ENCODE data around the gene PHF21B.
A peak's percentile ranks its signal among the peaks of the same experiment; 100 is the strongest.

PHF21B gene

DNA sequence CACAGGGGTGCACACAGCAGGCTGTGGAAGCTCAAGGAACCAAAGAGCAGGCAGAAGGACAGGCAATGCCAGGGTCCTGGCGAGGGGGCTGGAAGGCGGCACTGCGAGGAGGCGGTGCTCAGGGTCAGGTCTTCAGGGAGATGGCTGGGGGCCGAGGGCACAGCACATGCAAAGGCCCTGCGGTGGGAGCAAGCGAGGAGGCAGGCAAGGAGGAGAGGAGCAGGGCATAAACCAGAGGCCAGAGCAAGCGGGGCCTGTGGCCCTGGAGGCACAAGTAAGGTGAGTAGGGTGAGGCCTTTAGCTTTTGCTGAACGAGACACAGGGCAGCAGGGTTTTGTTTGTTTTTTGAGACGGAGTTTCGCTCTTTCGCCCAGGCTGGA is 130.5 kb downstream of the PHF21B start:
- Histone ChIP-seq H3K27ac (ENCODE audit: extremely low read depth, low read depth, low read length) (no peak overlapping the region), H3K9me3 (ENCODE audit: control insufficient read depth, insufficient read depth, low read depth, low read length) (no peaks in the 10 kb centered on the region), H3K4me3 (ENCODE audit: low read depth, low read length) (no peak overlapping the region), H3K36me3 (ENCODE audit: control insufficient read depth in 2 of 2, insufficient read depth in 1 of 2, low read length in 2 of 2) (no peaks in the 10 kb centered on the region), H3K4me1 (ENCODE audit: control insufficient read depth, insufficient read depth, low read length) (no peaks in the 10 kb centered on the region)
- ChIA-PET POLR2A (interaction anchor here (0.8 kb wide), 1 partner anchor 809 kb away, joined by 3 read pairs; no protein-coding TSS in a partner anchor), CTCF (interaction anchor here (0.5 to 0.6 kb wide), 3 partner anchors 251 to 1892 kb away, joined by 3 to 4 read pairs (median 4); no protein-coding TSS in a partner anchor)
- TF ChIP-seq SALL2 (tag by site-specific recombination; IDR thresholded peaks at IDR 0.05; ENCODE audit: borderline replicate concordance) = no peak
- TF ChIP-seq ZNF596 (tag by site-specific recombination; IDR thresholded peaks at IDR 0.05) = no peak
- no peak for TF ChIP-seq SCRT2 (tag by site-specific recombination; IDR thresholded peaks at IDR 0.05)
- TF ChIP-seq ZNF623 (tag by site-specific recombination; IDR thresholded peaks at IDR 0.05) = peak; percentile 92

DNA sequence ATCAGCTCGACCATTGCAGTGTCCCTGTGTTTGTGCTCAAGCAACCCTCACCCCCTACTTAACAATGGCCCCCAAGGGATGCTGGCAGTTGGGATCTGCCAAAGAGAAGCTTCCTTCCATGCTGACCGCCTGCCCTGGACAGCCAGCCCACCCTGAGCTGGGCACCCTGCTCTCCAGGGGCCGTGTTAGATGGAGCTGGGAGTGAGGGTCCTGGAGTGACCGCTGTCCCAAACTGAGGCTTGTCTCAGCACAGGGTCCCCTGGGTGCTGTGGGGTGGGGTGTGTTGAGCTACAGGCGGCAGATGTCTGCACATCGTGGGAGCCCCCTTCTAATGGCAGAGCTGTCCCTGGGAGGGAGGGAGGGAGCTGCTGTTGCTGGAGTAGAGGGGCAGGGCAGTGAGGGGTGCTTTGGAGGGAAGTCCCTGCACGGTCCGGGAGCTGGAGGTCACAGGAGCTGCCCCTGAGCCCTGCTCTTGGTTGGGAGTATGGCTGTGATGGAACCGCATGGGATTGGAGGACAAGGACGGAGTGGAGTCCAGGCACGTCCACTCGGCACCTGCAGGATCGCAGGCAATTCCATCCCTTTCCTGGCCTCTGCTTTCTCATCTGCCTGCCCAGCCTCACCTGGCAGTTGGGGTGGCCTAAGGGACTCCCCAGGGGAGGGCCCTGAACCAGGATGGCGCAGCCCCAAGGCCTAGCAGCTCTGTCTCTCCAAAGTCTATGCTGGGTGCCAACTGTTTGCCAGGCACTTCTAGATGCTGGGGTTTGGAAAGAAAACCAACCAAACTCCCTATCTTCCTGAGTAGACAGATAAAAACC is 131.1 kb downstream of the PHF21B start:
- ChIA-PET CTCF (interaction anchor here (0.5 to 0.6 kb wide), 3 partner anchors 251 to 1892 kb away, joined by 3 to 4 read pairs (median 4); no protein-coding TSS in a partner anchor), POLR2A (interaction anchor here (0.8 kb wide), 1 partner anchor 808 kb away, joined by 3 read pairs; no protein-coding TSS in a partner anchor)
- Histone ChIP-seq H3K4me1 (ENCODE audit: control insufficient read depth, insufficient read depth, low read length) (no peaks in the 10 kb centered on the region), H3K27ac (ENCODE audit: extremely low read depth, low read depth, low read length) (no peak overlapping the region), H3K9me3 (ENCODE audit: control insufficient read depth, insufficient read depth, low read depth, low read length) (no peaks in the 10 kb centered on the region), H3K36me3 (ENCODE audit: control insufficient read depth in 2 of 2, insufficient read depth in 1 of 2, low read length in 2 of 2) (no peaks in the 10 kb centered on the region), H3K4me3 (ENCODE audit: low read depth, low read length) (no peak overlapping the region)
- TF ChIP-seq ZNF175 (tag by site-specific recombination; IDR thresholded peaks at IDR 0.05) = no peak
- TF ChIP-seq ZNF776 (tag by site-specific recombination; IDR thresholded peaks at IDR 0.05; ENCODE audit: borderline replicate concordance) = no peak
- TF ChIP-seq ZNF670 (tag by site-specific recombination; IDR thresholded peaks at IDR 0.05; ENCODE audit: low read depth) = no peak
- TF ChIP-seq, protein P1, sequence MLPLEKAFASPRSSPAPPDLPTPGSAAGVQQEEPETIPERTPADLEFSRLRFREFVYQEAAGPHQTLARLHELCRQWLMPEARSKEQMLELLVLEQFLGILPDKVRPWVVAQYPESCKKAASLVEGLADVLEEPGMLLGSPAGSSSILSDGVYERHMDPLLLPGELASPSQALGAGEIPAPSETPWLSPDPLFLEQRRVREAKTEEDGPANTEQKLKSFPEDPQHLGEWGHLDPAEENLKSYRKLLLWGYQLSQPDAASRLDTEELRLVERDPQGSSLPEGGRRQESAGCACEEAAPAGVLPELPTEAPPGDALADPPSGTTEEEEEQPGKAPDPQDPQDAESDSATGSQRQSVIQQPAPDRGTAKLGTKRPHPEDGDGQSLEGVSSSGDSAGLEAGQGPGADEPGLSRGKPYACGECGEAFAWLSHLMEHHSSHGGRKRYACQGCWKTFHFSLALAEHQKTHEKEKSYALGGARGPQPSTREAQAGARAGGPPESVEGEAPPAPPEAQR (tag by site-specific recombination; IDR thresholded peaks at IDR 0.05) = no peak
- no peak for TF ChIP-seq SALL2 (tag by site-specific recombination; IDR thresholded peaks at IDR 0.05; ENCODE audit: borderline replicate concordance)
- no peak for TF ChIP-seq KLF10 (tag by site-specific recombination; IDR thresholded peaks at IDR 0.05)
- no peak for TF ChIP-seq EGR2 (tag by site-specific recombination; IDR thresholded peaks at IDR 0.05; ENCODE audit: low read depth)
- TF ChIP-seq HOXD13 (CRISPR knock-in tag; IDR thresholded peaks at IDR 0.05; ENCODE audit: borderline replicate concordance) = no peak
- TF ChIP-seq, protein P2, sequence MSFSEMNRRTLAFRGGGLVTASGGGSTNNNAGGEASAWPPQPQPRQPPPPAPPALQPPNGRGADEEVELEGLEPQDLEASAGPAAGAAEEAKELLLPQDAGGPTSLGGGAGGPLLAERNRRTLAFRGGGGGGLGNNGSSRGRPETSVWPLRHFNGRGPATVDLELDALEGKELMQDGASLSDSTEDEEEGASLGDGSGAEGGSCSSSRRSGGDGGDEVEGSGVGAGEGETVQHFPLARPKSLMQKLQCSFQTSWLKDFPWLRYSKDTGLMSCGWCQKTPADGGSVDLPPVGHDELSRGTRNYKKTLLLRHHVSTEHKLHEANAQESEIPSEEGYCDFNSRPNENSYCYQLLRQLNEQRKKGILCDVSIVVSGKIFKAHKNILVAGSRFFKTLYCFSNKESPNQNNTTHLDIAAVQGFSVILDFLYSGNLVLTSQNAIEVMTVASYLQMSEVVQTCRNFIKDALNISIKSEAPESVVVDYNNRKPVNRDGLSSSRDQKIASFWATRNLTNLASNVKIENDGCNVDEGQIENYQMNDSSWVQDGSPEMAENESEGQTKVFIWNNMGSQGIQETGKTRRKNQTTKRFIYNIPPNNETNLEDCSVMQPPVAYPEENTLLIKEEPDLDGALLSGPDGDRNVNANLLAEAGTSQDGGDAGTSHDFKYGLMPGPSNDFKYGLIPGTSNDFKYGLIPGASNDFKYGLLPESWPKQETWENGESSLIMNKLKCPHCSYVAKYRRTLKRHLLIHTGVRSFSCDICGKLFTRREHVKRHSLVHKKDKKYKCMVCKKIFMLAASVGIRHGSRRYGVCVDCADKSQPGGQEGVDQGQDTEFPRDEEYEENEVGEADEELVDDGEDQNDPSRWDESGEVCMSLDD (tag by site-specific recombination; IDR thresholded peaks at IDR 0.05) = no peak
- TF ChIP-seq ZNF610 (tag by site-specific recombination; IDR thresholded peaks at IDR 0.05; ENCODE audit: borderline replicate concordance) = no peak
- no peak for TF ChIP-seq ZNF561 (tag by site-specific recombination; IDR thresholded peaks at IDR 0.05; ENCODE audit: borderline replicate concordance)
- TF ChIP-seq ZNF791 (tag by site-specific recombination; IDR thresholded peaks at IDR 0.05) = no peak
- TF ChIP-seq OSR2 (tag by site-specific recombination; IDR thresholded peaks at IDR 0.05) = no peak

DNA sequence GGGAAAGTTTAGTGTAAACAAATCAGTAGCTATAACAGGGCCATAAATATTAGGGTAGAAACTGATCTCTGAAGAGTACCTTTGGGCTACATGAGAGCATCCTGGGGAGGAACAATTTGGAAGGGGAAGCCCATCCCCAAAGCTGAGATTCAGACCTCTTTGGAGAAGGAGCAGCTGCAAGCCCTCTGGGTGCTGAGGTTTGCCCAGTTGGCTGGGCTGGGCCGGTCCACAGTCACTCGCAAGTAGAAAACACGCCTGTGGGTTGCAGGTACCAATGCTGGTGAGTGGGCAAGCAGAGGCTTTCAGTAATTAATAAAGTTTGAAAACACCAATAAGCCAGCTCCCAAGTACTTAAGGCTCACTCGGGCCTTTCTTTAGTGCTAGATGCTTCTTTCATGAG is 132.9 kb downstream of the PHF21B start:
- H3K4me3 ChIP-seq (ENCODE audit: low read depth, low read length) = no peak overlapping the region
- TF ChIP-seq SETDB1 (IDR thresholded peaks at IDR 0.05; ENCODE audit: insufficient read length, low read length) = no peak
- TF ChIP-seq, protein P3, sequence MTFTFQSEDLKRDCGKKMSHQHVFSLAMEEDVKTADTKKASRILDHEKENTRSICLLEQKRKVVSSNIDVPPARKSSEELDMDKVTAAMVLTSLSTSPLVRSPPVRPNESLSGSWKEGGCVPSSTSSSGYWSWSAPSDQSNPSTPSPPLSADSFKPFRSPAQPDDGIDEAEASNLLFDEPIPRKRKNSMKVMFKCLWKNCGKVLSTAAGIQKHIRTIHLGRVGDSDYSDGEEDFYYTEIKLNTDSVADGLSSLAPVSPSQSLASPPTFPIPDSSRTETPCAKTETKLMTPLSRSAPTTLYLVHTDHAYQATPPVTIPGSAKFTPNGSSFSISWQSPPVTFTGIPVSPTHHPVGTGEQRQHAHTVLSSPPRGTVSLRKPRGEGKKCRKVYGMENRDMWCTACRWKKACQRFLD (tag by site-specific recombination; IDR thresholded peaks at IDR 0.05) = no peak
- ChIA-PET CTCF (no interaction called here), POLR2A (no interaction called here)
- no peaks in the 10 kb centered on the region for H3K4me1 ChIP-seq (ENCODE audit: control insufficient read depth, insufficient read depth, low read length)
- no peaks in the 10 kb centered on the region for H3K9me3 ChIP-seq (ENCODE audit: control insufficient read depth, insufficient read depth, low read depth, low read length)
- no peaks in the 10 kb centered on the region for H3K36me3 ChIP-seq (ENCODE audit: control insufficient read depth in 2 of 2, insufficient read depth in 1 of 2, low read length in 2 of 2)
- H3K27ac ChIP-seq (ENCODE audit: extremely low read depth, low read depth, low read length) = no peak overlapping the region

All from HEK293 (cell line).